Liver (tissue), 3 donors: ENCODE data around the gene COX8A.

ENCODE experiments used
- CTCF ChIP-seq: fragments of 150-350 bp; IDR thresholded peaks from 2 replicates; pipeline ENCODE4 v1.5.1; 2017; ENCODE audit warnings: improper control_type of control experiment, low read depth, low read length; ENCODE audit not compliant: missing input control
- FOXA1 ChIP-seq: IDR thresholded peaks from 2 replicates; pipeline ENCODE4 v1.6.1; 2016; ENCODE audit warnings: antibody characterized with exemption
- GABPA ChIP-seq, 2 donors: IDR thresholded peaks in 1 of 2; conservative IDR thresholded peaks in 1 of 2; 2 replicates each; pipeline ENCODE4 v1.6.1; 2016; ENCODE audit warnings: antibody characterized with exemption in 2 of 2, mild to moderate bottlenecking in 1 of 2, moderate library complexity in 1 of 2
- MAX ChIP-seq: IDR thresholded peaks from 2 replicates; pipeline ENCODE4 v1.6.1; 2016; ENCODE audit warnings: antibody characterized with exemption
- RXRA ChIP-seq, 2 donors: IDR thresholded peaks; 2 replicates each; pipeline ENCODE4 v1.6.1; 2017 to 2018; ENCODE audit warnings: antibody characterized with exemption in 2 of 2, mild to moderate bottlenecking in 1 of 2
- ZBTB33 ChIP-seq: IDR thresholded peaks from 2 replicates; pipeline ENCODE4 v1.6.1; 2016; ENCODE audit warnings: antibody characterized with exemption
- donor health status: healthy.
- donor health status: healthy.

- TF ChIP-seq CTCF (no peak), RXRA (IDR thresholded peaks at IDR 0.05) (no peak), FOXA1 (no peak), ZBTB33 (no peak), MAX (no peak), GABPA (IDR thresholded peaks at IDR 0.05 in 1 of 2, conservative IDR thresholded peaks at IDR 0.05 in 1 of 2) (no peak)
Measured at GRCh38 chr11:64019106-64020037, 45.0 kb downstream of the COX8A start.
